HUES48 (cell line): Measurements from ENCODE around the gene ARAP1.
A peak's percentile ranks its signal among the peaks of the same experiment; 100 is the strongest.

Source experiments
- H3K27ac ChIP-seq: one replicate; pipeline ENCODE4 v1.7.0; 2013; ENCODE audit warnings: low read depth, low read length, inconsistent platforms
- H3K27me3 ChIP-seq: 2 replicates; pipeline ENCODE4 v1.6.1; 2013; ENCODE audit warnings: mild to moderate bottlenecking, low read length; ENCODE audit not compliant: control insufficient read depth, insufficient read depth
- H3K36me3 ChIP-seq: 2 replicates; pipeline ENCODE4 v1.6.1; 2013; ENCODE audit warnings: low read length; ENCODE audit not compliant: control insufficient read depth, insufficient read depth
- H3K4me1 ChIP-seq: 2 replicates; pipeline ENCODE4 v1.6.1; 2013; ENCODE audit warnings: mild to moderate bottlenecking, low read length; ENCODE audit not compliant: control insufficient read depth, insufficient read depth
- H3K4me3 ChIP-seq: 2 replicates; pipeline ENCODE4 v1.5.1; 2013; ENCODE audit warnings: mild to moderate bottlenecking, low read depth, low read length
- H3K9ac ChIP-seq: 2 replicates; pipeline ENCODE4 v1.6.1; 2013; ENCODE audit warnings: mild to moderate bottlenecking, low read depth, low read length, moderate library complexity
- H3K9me3 ChIP-seq: 2 replicates; pipeline ENCODE4 v1.6.1; 2013; ENCODE audit warnings: low read length; ENCODE audit not compliant: control insufficient read depth, insufficient read depth

ARAP1 gene

DNA sequence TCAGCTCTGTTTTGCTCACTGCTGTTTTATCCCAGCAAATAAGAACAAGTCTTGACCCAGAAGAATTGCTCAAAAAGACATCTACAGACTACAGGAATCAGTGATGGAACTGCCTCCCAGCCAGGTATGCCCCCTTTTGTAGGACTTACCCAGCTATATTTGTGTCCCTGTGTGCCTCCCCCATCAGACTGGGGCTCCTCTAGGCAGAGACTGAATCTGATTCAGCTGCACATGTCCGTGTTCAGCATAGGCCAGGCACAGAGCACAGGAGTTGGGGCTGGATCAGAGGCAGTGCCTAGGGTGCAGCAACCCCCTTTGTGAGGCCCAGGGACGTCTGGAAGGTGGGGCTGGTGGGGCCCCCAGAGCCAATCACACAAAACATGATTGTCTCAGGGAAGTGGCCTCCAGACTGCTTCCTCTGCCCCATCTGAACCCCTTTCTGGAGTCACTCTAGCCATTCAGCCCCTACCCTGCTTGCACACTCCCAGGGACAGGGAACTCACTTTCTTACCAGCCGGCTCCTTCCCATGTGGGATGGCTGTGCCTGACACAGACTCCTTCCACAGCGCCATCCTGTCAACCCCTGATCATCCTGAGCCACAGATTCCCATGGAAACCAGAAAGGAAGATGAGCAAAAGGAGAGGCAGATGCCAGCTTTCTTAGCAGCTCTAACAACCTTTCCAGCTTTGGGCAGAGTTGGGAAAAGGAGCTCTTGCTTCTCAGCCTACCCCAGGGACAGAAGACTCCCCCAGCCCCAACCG is 102.8 kb downstream of the ARAP1 start:
- H3K27me3 ChIP-seq, result peaks cover under 1% of the 10 kb centered on the region; the same call in 1 of the 2 replicates
- no peaks in the 10 kb centered on the region for H3K9me3 ChIP-seq
- no peak overlapping the region for H3K27ac ChIP-seq
- H3K36me3 ChIP-seq, result no peaks in the 10 kb centered on the region
- H3K4me1 ChIP-seq, result peaks cover 9% of the 10 kb centered on the region; the same call in 1 of the 2 replicates
- no peak overlapping the region for H3K4me3 ChIP-seq
- no peak overlapping the region for H3K9ac ChIP-seq

DNA sequence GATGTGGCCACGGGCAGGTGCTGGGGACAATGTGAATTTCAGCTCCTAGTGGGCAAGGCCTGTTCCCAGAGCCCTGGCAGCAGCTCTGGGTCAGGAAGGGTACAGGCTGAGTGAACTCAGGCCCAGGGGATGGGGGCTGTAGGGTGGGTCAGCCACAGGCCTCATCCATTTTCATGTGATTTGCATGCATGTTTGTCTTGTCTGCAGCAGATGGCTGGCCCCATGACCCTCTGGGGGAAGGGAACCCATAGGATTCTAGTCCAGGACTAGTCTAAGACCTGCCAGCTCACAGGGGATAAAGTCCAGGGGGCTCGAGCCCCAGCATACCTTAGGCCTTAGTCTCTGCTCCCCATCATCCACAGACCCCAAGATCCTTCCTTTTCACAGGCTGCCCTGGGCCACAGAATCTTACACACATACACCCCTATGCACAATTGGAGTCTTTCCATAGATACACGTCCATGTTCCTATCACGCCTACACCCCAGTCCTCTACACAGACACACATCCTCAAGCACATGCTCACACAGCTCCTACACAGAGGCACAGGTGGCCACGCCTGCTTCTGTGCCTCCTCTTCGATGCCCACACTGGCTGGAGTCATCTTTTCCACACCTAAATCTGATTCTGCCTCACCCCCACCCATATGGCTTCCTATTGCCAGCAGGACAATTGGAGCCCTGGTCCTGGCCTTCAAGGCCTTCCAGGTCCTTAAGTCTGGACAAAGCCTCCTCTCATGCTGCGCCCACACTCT is 103.6 kb downstream of the ARAP1 start:
- no peak overlapping the region for H3K27ac ChIP-seq
- H3K27me3 ChIP-seq, result peaks cover 9% of the 10 kb centered on the region
- H3K4me1 ChIP-seq, result peaks cover 9% of the 10 kb centered on the region; the same call in 1 of the 2 replicates
- no peaks in the 10 kb centered on the region for H3K36me3 ChIP-seq
- no peaks in the 10 kb centered on the region for H3K9me3 ChIP-seq
- no peak overlapping the region for H3K4me3 ChIP-seq
- H3K9ac ChIP-seq, result no peak overlapping the region

GRCh38 chr11:72647882-72648281 is 104.3 kb downstream of the ARAP1 start:
- Histone ChIP-seq H3K36me3 (no peaks in the 10 kb centered on the region), H3K27ac (no peak overlapping the region), H3K9ac (no peak overlapping the region), H3K4me1 (peaks cover 4% of the 10 kb centered on the region; the same call in 1 of the 2 replicates), H3K4me3 (no peak overlapping the region), H3K27me3 (peaks cover 15% of the 10 kb centered on the region), H3K9me3 (no peaks in the 10 kb centered on the region)

DNA sequence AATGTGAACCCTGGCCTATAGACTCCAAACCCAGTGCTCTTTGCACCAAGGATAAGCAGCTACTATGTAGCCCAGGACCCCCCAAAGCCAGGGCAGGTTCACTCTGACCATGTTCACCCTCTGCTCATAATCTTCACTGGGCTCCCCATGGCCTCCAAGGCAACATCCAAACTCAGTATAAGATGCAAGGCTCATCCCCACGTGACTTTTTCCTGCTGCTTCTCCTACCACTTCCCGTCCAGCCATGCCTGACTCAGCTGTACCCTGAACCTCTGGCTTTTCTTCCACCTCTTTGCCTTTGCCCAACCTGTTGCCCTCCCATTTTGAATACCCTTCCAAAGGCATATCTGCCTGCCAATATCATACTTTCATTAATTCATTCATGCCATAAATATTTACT is 105.7 kb downstream of the ARAP1 start:
- H3K4me3 ChIP-seq, result no peak overlapping the region
- H3K9me3 ChIP-seq, result no peaks in the 10 kb centered on the region
- no peak overlapping the region for H3K27ac ChIP-seq
- H3K4me1 ChIP-seq, result no peaks in the 10 kb centered on the region
- H3K9ac ChIP-seq, result no peak overlapping the region
- H3K27me3 ChIP-seq, result peaks cover 28% of the 10 kb centered on the region
- no peaks in the 10 kb centered on the region for H3K36me3 ChIP-seq

GRCh38 chr11:72646024-72646423 is 106.2 kb downstream of the ARAP1 start:
- H3K27ac ChIP-seq, result no peak overlapping the region
- no peaks in the 10 kb centered on the region for H3K9me3 ChIP-seq
- peaks cover 32% of the 10 kb centered on the region for H3K27me3 ChIP-seq
- no peaks in the 10 kb centered on the region for H3K4me1 ChIP-seq
- no peak overlapping the region for H3K9ac ChIP-seq
- H3K4me3 ChIP-seq, result no peak overlapping the region
- no peaks in the 10 kb centered on the region for H3K36me3 ChIP-seq

DNA sequence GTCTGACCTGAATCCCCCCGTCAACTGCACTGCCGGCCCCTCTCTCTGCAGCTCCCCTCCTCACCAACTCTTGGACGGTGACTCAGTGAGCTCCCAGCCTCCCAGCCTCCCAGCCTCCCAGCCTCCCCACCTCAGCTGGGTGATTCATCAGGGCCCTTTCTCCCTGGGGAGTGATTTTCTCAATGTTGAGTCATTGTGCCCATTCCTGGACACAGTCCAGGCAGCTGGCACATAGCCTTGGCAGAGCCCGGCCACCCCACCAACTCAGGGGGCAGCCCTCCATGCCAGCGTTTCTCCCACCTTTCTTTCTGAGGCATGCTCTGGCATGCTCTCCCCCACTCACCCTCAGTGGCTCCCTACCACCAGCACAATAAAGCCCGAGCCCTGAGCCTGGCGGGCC is 108.7 kb downstream of the ARAP1 start:
- peaks cover 57% of the 10 kb centered on the region for H3K27me3 ChIP-seq
- no peaks in the 10 kb centered on the region for H3K4me1 ChIP-seq
- no peaks in the 10 kb centered on the region for H3K9me3 ChIP-seq
- no peaks in the 10 kb centered on the region for H3K36me3 ChIP-seq
- no peak overlapping the region for H3K4me3 ChIP-seq
- H3K9ac ChIP-seq, result no peak overlapping the region
- no peak overlapping the region for H3K27ac ChIP-seq

- Histone ChIP-seq H3K9ac (no peak overlapping the region; the same call in 1 of the 2 replicates), H3K36me3 (no peaks in the 10 kb centered on the region), H3K4me1 (no peaks in the 10 kb centered on the region), H3K27ac (no peak overlapping the region), H3K27me3 (peaks cover 61% of the 10 kb centered on the region), H3K4me3 (peak overlapping the region; percentile 59), H3K9me3 (no peaks in the 10 kb centered on the region)
These were observed 109.2 kb downstream of the ARAP1 start for GRCh38 chr11:72642884-72643522.

GRCh38 chr11:72642043-72642883 is 109.9 kb downstream of the ARAP1 start:
- Histone ChIP-seq H3K27ac (no peak overlapping the region), H3K4me1 (0 out of 2 replicates have a peak, but pooled peaks cover 2% of the 10 kb centered on the region), H3K4me3 (peak overlapping the region; percentile 59), H3K9ac (no peak overlapping the region), H3K9me3 (no peaks in the 10 kb centered on the region), H3K36me3 (no peaks in the 10 kb centered on the region), H3K27me3 (peaks cover 63% of the 10 kb centered on the region)

- H3K9ac ChIP-seq, result no peak overlapping the region
- H3K9me3 ChIP-seq, result no peaks in the 10 kb centered on the region
- peaks cover 63% of the 10 kb centered on the region for H3K27me3 ChIP-seq
- H3K36me3 ChIP-seq, result no peaks in the 10 kb centered on the region
- H3K4me3 ChIP-seq, result peak overlapping the region; percentile 45; the same call in 1 of the 2 replicates
- H3K27ac ChIP-seq, result no peak overlapping the region
- H3K4me1 ChIP-seq, result peaks cover 5% of the 10 kb centered on the region; the same call in 1 of the 2 replicates
These were observed 110.6 kb downstream of the ARAP1 start for GRCh38 chr11:72641522-72642042.
